NB4 (cell line): ENCODE measurements around the gene MYO9B.

Experiments
- DNase-seq: peaks from one replicate; pipeline ENCODE4 v3.0.0; 2010; ENCODE audit warnings: low read depth
- H3K4me3 ChIP-seq: one replicate; pipeline ENCODE4 v1.5.1; 2011; ENCODE audit warnings: mild to moderate bottlenecking, low read depth, low read length, moderate library complexity
- MYC ChIP-seq: IDR thresholded peaks from 2 replicates; pipeline ENCODE4 v1.6.1; 2011; ENCODE audit warnings: low read depth, low read length
- POLR2A ChIP-seq: IDR thresholded peaks from 2 replicates; pipeline ENCODE4 v1.6.1; 2011; ENCODE audit warnings: mild to moderate bottlenecking; ENCODE audit not compliant: insufficient read length; ENCODE audit errors: extremely low read depth
- TF ChIP-seq, protein P1 (sequence below): IDR thresholded peaks from one replicate; pipeline ENCODE4 v1.5.1; 2012; ENCODE audit warnings: low read depth, low read length
- TF ChIP-seq, protein P2 (sequence below): IDR thresholded peaks from 2 replicates; pipeline ENCODE4 v1.6.1; 2011; ENCODE audit warnings: low read depth, low read length

The MYO9B gene

DNA sequence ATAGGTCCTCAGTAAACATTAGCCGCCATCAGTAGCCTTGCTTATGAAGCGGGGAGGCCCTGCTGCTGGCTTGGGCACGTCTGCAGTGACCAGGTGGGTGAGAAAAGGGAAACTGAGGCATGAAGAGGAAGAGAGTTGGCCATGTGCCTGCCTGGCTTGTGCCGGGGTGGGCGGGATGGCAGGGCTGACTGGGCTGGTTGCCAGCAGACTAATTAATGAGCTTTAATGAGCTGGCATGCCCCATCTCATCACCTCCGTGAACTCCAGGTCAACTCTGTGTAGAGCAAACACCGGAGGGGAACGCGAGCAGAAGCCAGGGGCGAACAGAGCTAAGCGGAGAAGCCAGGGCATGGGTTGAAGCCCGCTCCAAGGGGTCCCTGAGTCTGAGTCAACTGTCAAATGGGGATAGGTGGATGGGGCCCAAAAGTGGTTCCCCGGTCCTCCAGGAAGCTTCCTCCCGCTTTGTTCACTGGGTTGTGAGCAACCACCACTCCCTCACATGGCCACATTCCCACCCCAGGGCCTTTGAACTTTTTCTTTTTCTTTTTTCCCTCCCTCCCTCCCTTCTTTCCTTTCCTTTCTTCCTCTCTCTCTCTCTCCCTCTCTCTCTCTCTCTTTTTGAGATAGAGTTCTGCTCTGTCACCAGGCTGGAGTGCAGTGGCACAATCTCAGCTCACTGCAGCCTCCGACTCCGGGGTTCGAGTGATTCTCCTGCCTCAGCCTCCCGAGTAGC, 161.4 kb downstream of the MYO9B start:
- no peak overlapping the region for H3K4me3 ChIP-seq
- DNase-seq, result no peak
- TF ChIP-seq, protein P1, sequence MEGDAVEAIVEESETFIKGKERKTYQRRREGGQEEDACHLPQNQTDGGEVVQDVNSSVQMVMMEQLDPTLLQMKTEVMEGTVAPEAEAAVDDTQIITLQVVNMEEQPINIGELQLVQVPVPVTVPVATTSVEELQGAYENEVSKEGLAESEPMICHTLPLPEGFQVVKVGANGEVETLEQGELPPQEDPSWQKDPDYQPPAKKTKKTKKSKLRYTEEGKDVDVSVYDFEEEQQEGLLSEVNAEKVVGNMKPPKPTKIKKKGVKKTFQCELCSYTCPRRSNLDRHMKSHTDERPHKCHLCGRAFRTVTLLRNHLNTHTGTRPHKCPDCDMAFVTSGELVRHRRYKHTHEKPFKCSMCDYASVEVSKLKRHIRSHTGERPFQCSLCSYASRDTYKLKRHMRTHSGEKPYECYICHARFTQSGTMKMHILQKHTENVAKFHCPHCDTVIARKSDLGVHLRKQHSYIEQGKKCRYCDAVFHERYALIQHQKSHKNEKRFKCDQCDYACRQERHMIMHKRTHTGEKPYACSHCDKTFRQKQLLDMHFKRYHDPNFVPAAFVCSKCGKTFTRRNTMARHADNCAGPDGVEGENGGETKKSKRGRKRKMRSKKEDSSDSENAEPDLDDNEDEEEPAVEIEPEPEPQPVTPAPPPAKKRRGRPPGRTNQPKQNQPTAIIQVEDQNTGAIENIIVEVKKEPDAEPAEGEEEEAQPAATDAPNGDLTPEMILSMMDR, result no peak
- no peak for TF ChIP-seq MYC
- TF ChIP-seq, protein P2, sequence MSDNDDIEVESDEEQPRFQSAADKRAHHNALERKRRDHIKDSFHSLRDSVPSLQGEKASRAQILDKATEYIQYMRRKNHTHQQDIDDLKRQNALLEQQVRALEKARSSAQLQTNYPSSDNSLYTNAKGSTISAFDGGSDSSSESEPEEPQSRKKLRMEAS, result no peak
- TF ChIP-seq POLR2A, result no peak

DNA sequence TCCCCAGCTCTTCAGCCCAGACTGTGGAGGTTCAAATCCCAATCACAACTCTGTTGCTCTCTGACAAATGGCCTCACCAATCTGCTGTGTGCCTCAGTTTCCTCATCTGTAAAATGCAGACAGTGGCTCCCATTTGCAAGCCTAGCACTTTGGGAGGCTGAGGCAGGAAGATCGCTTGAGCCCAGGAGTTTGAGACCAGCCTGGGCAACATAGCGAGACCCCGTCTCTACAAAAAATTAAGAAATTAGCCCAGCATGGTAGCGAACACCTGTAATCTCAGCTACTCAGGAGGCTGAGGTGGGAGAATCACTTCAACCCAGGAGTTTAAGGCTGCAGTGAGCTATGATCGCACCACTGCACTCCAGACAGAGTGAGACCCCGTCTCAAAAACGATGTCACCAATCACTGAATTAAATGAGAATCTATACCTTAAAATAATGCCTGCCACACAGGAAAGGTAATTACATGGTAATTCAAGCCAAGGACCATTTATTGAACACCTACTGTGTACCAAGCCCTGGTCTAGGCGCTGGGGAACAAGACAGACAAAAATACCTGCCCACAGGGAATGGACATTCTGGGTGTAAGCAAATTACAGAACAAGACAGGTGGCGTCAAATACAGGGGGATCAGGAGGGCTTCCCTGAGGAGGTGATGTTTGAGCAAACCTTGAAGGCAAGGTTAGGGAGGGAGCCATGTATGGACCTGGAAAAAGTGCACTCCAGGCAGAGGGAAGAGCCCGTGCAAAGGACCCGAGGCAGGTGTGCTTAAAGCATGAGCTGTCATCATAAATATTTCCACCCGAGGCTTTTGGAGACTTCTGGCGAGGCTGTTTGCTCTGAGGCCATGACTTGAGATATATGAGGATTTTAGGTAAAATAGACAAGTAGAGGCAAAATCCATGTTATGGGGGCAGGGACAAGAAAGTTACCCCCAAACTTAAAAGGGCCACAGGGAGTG, 162.4 kb downstream of the MYO9B start:
- TF ChIP-seq, protein P2, result no peak
- no peak for TF ChIP-seq MYC
- TF ChIP-seq, protein P1, result no peak
- TF ChIP-seq POLR2A, result no peak
- H3K4me3 ChIP-seq, result no peak overlapping the region
- DNase-seq, result no peak

DNA sequence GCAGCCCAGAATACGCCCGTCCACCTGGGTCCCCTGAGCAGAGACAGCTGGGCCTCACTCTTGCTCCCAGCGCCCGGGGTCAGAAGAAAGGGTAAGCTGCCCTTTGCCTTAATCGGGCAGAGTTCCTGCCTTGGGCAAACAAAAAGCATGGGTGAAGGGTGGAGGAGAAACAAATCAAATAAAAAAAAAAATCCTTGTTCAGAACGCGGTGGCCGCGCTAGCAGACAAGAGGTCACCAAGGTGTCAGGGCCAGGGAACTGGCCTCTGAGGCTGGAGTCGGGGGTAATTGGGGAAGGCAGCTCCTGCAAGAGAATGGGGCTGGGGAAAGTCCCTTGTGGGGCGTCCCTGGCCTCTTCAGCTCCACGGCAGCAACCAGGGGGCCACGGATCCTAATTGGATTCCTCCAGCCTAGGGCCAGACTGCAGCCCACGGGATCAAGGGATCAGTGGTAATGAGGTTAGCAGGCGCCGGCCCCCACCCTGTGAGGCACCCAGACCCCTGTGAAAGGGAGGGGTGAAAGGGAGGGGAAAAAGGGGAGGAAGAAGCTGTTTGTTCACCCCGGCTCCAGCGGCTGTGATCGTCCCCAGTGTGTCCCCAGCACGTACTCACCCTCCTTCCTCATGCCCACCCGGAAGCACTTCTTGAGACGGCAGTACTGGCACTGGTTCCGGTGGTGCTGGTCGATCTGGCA, 164.6 kb downstream of the MYO9B start:
- TF ChIP-seq, protein P2, result no peak
- TF ChIP-seq, protein P1, result no peak
- TF ChIP-seq MYC, result no peak
- DNase-seq, result no peak
- H3K4me3 ChIP-seq, result no peak overlapping the region

DNA sequence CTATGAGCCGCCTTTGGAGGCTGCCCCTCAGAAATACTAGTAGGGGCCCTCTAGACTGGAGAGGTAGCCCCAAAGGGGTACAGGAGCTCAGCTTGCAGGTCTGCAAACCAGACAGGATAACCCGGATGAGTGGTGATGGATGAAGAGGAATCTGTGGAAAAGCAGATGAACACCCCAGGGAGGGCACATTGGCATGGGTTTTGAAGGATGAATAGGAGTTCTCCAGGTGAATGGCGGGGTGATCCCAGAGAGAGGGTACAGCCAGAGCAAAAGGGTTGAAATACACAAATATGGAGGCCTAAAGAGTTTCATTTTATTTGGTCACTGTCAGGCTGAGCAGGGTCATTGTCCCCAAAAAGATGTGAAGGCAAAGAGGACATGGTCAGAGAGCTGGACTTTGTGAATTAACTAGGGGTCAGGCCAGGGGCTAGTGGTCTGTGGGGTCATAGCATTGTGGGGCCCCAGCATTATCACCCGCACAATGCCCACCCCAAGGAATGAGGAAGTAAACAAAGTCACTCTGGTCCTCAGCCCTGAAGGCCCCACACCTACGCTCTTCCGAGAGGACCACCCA, 165.3 kb downstream of the MYO9B start:
- no peak overlapping the region for H3K4me3 ChIP-seq
- no peak for DNase-seq
- TF ChIP-seq MYC, result no peak

DNA sequence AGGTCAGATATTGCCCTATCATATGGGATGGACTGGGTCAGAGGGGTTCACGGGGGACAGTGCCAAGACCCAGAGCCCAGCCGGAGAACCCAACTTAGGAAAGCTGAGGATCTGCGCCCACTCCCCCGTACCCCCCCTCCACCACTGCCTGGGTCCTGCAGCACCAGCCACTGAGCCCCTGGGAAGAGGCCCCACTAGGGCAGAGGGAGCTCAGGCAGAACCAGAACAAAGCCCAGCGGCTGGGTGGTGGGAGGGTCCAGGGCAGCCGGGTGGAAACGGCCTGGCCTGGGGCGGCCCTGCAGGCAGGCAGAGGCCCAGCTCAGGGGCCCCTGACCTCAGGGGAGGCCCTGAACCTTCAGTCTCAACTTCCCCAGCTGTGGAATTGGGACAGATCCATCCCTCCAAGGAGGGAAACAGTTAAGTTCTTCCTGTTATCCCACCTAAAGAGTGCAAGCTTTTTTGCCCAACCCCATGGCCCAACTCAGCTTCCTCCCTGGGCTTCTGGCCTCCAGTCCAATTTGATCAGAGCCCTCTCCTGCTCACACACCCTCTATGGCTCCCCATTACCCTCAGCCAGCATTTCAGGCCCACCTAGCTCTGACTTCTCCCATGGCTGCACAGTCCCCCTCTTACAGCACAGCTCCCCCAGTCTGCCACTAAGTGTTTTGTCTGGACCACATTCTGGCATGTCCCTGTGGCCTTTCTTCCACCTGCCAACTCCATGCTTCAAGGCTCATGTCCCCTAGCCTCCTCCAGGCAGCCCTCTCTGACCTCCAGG, 167.0 kb downstream of the MYO9B start:
- DNase-seq, result no peak
- TF ChIP-seq POLR2A (no peak), MYC (no peak)
- TF ChIP-seq, protein P2, result no peak
- TF ChIP-seq, protein P1, result no peak
- H3K4me3 ChIP-seq, result no peak overlapping the region
